Measurements from ENCODE around the gene KCNK6. TPM values are rescaled to one million over a fixed set of nuclear protein-coding genes. Genes with fewer than 3 reads are reported as not detected.

Gene KCNK6
- polyA plus RNA-seq (2013, experiment 1 of 2), result 2.2 TPM
- 3.0 TPM for polyA plus RNA-seq (2013, experiment 2 of 2)

DNA sequence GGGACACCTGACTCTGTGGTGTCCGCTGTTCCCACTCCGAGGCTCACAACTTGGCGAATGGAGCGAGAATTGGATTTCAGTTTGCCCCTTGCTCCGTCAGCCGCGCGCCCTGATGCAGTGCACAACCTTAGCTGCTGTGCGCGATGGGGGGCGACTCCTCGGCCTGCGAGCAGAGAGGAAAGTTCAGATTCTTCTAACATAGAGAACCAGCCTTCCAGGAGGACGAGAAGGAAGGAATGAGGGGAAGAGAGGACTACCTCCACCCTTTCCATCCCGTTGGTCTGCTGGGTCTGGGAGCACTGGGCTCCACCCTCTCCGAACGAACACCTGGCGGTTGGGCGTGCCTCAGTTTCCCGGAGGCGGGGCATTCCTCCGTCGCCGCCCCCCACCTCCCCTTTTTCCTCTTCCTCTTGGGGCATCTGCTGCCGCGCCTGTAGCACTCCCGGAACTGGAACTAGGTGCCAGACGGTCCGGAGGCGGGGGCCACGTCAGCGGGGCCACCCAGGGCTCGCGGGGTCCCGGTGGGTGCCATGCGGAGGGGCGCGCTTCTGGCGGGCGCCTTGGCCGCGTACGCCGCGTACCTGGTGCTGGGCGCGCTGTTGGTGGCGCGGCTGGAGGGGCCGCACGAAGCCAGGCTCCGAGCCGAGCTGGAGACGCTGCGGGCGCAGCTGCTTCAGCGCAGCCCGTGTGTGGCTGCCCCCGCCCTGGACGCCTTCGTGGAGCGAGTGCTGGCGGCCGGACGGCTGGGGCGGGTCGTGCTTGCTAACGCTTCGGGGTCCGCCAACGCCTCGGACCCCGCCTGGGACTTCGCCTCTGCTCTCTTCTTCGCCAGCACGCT, at the start of gene KCNK6:
KCNK6 (plus strand) TSS at position 425 of the 838 bp plus-strand sequence; CDS start at position 531, 106 bp downstream.
- Histone ChIP-seq H3K27ac (ENCODE audit: low read depth, low read length) (no peak within 1 kb of the TSS; the same call in 1 of the 2 replicates), H3K4me3 (ENCODE audit: low read length) (peak within 1 kb of the TSS; percentile 58), H3K36me3 (ENCODE audit: insufficient read depth, low read length) (no peaks in the 10 kb centered on the region), H3K27me3 (ENCODE audit: insufficient read depth, low read length) (peaks cover 34% of the 10 kb centered on the region), H3K9ac (ENCODE audit: low read depth, low read length) (peak within 1 kb of the TSS; percentile 50), H3K4me1 (ENCODE audit: insufficient read depth, low read length) (no peaks in the 10 kb centered on the region), H3K9me3 (ENCODE audit: insufficient read depth, low read depth, low read length) (no peaks in the 10 kb centered on the region)
- 3% methylated on average over 75 of the region's 76 CpGs for WGBS

DNA sequence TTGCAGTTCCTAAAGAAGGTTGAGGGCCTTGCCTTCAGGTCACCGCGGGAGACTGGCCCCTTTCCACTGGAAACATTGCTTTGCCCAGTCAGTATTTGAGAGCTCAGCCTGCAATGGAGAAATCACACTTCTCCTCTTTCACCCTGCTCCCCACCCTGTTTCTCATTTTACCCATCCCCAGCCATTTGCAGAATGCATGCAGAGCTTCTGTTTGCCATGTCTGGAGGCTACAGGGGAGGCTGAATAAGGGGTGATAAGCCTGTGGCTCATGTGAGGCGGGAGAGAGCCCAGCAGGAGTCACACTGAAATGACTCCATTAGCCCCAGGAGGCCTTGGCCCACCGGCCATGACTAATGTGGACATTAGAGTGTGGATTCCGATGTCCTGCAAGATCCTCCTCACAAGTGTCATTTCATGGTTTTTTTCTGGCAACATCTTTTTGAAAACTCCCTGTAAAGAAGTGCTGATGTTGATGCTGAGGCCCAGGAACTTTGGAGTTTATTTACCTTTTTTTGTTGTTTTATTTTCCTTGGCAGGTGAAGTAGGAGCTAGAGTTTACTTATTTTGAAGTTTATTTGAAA, 49.0 kb upstream of the KCNK6 start:
- H3K36me3 ChIP-seq (ENCODE audit: insufficient read depth, low read length), result peaks cover 4% of the 10 kb centered on the region; the same call in 1 of the 2 replicates
- H3K9ac ChIP-seq (ENCODE audit: low read depth, low read length), result no peak overlapping the region
- H3K4me1 ChIP-seq (ENCODE audit: insufficient read depth, low read length), result peaks cover 29% of the 10 kb centered on the region
- no peak overlapping the region for H3K4me3 ChIP-seq (ENCODE audit: low read length)
- 59% methylated on average over 5 of the region's 5 CpGs for WGBS
- no peaks in the 10 kb centered on the region for H3K9me3 ChIP-seq (ENCODE audit: insufficient read depth, low read depth, low read length)
- no peaks in the 10 kb centered on the region for H3K27me3 ChIP-seq (ENCODE audit: insufficient read depth, low read length)
- no peak overlapping the region for H3K27ac ChIP-seq (ENCODE audit: low read depth, low read length)

DNA sequence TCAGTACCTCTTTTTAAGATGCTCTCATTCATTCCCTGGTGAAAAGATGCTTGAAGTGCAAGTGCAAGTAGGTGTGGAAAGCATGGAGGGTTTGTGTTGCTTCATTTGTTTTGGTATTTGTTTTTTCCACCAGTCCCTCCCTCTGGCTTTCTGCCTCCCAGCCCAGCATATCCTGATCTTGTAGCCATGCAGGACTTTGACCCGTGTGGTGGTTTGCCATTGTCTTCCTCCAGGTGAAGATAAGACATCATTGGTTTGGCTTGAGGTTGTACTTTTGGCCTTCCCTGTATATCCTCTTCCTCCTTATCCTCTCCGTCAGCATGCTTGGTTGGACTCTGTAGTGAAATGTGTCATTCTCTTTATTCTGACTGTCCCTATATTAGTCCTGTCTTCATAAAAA, 46.1 kb upstream of the KCNK6 start:
- H3K9me3 ChIP-seq (ENCODE audit: insufficient read depth, low read depth, low read length), result no peaks in the 10 kb centered on the region
- 25% methylated on average over 1 of the region's 2 CpGs for WGBS
- H3K27ac ChIP-seq (ENCODE audit: low read depth, low read length), result no peak overlapping the region
- H3K9ac ChIP-seq (ENCODE audit: low read depth, low read length), result no peak overlapping the region
- no peak overlapping the region for H3K4me3 ChIP-seq (ENCODE audit: low read length)
- H3K4me1 ChIP-seq (ENCODE audit: insufficient read depth, low read length), result peaks cover 8% of the 10 kb centered on the region; the same call in 1 of the 2 replicates
- no peaks in the 10 kb centered on the region for H3K27me3 ChIP-seq (ENCODE audit: insufficient read depth, low read length)
- peaks cover 4% of the 10 kb centered on the region for H3K36me3 ChIP-seq (ENCODE audit: insufficient read depth, low read length)

DNA sequence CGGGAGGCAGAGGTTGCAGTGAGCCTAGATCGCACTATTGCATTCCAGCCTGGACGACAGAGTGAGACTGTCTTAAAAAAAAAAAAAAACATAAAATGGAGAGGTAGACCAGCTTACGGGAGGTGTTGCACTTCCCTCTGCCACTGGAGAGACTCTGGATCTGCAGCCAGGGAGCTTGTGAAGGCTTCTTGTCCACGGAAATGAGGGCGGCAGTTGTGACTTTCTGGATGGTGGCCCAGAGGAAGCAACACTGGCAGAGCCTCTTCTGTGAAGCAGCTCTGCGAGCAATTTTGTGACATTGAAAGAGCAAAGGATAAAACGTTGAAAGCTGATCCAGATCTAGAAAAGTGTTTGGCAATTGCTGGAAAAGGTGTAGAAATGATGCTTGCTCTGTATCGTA, 44.9 kb upstream of the KCNK6 start:
- WGBS, result 90% methylated on average over 8 of the region's 9 CpGs
- peaks cover 8% of the 10 kb centered on the region; the same call in 1 of the 2 replicates for H3K4me1 ChIP-seq (ENCODE audit: insufficient read depth, low read length)
- H3K27ac ChIP-seq (ENCODE audit: low read depth, low read length), result no peak overlapping the region
- peaks cover 4% of the 10 kb centered on the region for H3K36me3 ChIP-seq (ENCODE audit: insufficient read depth, low read length)
- no peaks in the 10 kb centered on the region for H3K27me3 ChIP-seq (ENCODE audit: insufficient read depth, low read length)
- no peak overlapping the region for H3K9ac ChIP-seq (ENCODE audit: low read depth, low read length)
- H3K4me3 ChIP-seq (ENCODE audit: low read length), result no peak overlapping the region
- no peaks in the 10 kb centered on the region for H3K9me3 ChIP-seq (ENCODE audit: insufficient read depth, low read depth, low read length)

DNA sequence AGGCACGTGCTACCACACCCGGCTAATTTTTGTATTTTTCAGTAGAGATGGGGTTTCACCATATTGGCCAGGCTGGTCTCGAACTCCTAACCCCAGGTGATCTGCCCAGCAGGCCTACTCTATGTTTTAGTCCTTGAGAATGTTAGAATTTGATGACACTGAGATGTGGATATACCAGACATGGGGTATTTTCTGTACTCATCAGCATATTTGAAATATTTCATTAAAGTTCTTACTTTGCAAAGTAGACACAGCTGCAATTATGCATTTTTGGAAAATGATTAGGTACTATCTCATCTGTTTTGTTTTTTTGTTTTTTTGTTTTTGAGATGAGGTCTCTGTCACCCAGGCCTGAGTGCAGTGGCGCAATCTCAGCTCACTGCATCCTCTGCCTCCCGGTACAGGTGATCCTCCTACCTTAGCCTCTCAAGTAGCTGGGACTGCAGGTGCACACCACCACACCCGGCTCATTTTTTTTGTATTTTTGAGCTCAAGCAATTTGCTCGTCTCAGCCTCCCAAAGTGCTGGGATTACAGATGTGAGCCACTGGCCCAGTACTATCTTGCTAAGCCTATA, 42.6 kb upstream of the KCNK6 start:
- WGBS, result 96% methylated on average over 7 of the region's 7 CpGs
- Histone ChIP-seq H3K9me3 (ENCODE audit: insufficient read depth, low read depth, low read length) (no peaks in the 10 kb centered on the region), H3K27ac (ENCODE audit: low read depth, low read length) (no peak overlapping the region), H3K9ac (ENCODE audit: low read depth, low read length) (no peak overlapping the region), H3K27me3 (ENCODE audit: insufficient read depth, low read length) (no peaks in the 10 kb centered on the region), H3K4me1 (ENCODE audit: insufficient read depth, low read length) (peaks cover 4% of the 10 kb centered on the region; the same call in 1 of the 2 replicates), H3K4me3 (ENCODE audit: low read length) (no peak overlapping the region), H3K36me3 (ENCODE audit: insufficient read depth, low read length) (peaks cover 12% of the 10 kb centered on the region)

DNA sequence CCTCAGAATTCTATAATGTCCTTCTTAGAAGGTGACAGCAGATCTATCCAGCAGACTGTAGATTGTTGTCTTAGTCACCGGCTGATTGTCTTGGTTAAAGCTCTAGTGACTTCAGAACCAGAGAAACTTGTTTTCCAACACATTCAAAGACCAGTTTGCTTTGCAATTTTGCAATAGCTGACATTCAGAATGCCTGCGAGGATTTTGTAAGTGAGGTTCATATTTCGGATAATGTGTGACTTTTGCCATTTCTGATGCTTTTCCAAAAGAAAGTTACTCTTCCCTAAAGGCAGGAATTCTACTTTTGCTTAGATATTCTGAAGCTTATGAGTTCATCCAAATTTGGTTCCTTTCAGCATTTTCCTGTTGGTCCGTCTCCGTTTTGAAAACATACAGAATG, 42.1 kb upstream of the KCNK6 start:
- Histone ChIP-seq H3K36me3 (ENCODE audit: insufficient read depth, low read length) (peaks cover 12% of the 10 kb centered on the region), H3K27ac (ENCODE audit: low read depth, low read length) (no peak overlapping the region)

DNA sequence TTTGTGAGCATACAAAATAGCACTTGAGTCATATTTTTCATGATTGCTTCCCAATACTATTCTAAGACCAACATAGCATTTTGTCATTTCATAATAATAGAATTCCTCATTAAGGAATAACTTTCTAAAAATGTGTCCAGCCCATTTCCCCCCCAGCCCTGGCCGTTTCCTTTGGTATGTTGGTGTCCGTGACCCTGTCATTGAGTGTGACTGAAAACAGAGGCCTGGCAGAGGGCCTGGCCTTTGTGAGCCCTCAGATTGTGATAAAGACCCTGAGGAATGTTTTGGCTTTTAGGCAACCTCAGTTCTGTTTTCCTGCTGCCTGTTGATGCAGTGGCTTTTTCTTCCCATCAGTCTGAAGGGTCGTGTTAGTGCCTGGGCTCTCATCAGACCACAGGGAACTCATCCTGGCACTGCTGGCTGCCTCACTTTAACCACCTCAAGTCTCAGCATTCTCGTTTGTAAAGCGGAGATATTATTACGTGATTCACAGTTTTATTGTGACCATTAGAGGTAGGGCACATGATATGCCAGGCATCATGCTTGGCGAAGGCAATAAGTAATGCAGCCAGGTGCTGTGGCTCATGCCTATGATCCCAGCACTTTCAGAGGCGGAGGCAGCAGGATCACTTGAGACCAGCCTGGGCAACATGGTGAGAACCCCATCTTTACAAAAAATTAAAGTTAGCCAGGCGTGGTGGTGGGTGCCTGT, 41.5 kb upstream of the KCNK6 start:
- H3K27ac ChIP-seq (ENCODE audit: low read depth, low read length), result no peak overlapping the region
- whole genome bisulfite sequencing, result 83% methylated on average over 9 of the region's 9 CpGs

More for the DNA sequence above, 42.1 kb upstream of the KCNK6 start:
- no peak overlapping the region for H3K9ac ChIP-seq (ENCODE audit: low read depth, low read length)
- H3K27me3 ChIP-seq (ENCODE audit: insufficient read depth, low read length), result no peaks in the 10 kb centered on the region
- WGBS, result 88% methylated on average over 5 of the region's 5 CpGs
- H3K4me3 ChIP-seq (ENCODE audit: low read length), result no peak overlapping the region
- H3K4me1 ChIP-seq (ENCODE audit: insufficient read depth, low read length), result peaks cover 4% of the 10 kb centered on the region; the same call in 1 of the 2 replicates
- no peaks in the 10 kb centered on the region for H3K9me3 ChIP-seq (ENCODE audit: insufficient read depth, low read depth, low read length)

DNA sequence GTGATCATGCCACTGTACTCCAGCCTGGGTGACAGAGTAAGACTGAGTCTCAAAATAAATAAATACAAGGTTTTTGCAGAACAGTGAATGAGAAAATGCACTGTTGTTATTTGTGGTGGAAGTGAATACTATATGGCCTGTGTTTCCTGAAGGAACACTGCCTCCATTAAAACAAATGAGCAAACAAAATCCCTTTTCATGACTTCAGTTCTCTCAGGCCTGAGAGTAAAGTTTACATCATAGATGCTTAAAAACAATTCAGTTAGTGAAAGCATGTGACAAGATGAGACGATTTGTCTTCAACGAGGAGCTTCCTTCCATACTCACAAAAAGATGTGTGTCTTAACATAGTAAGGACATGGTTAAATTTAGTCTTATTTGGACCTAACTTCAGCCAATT, 40.9 kb upstream of the KCNK6 start:
- Histone ChIP-seq H3K36me3 (ENCODE audit: insufficient read depth, low read length) (peaks cover 12% of the 10 kb centered on the region), H3K9me3 (ENCODE audit: insufficient read depth, low read depth, low read length) (no peaks in the 10 kb centered on the region), H3K4me1 (ENCODE audit: insufficient read depth, low read length) (peaks cover 4% of the 10 kb centered on the region; the same call in 1 of the 2 replicates), H3K27me3 (ENCODE audit: insufficient read depth, low read length) (no peaks in the 10 kb centered on the region), H3K4me3 (ENCODE audit: low read length) (no peak overlapping the region), H3K27ac (ENCODE audit: low read depth, low read length) (no peak overlapping the region), H3K9ac (ENCODE audit: low read depth, low read length) (no peak overlapping the region)
- no CpG with 5 or more reads among the region's 2 CpGs for WGBS

More for the DNA sequence above, 41.5 kb upstream of the KCNK6 start:
- peaks cover 12% of the 10 kb centered on the region for H3K36me3 ChIP-seq (ENCODE audit: insufficient read depth, low read length)
- H3K9me3 ChIP-seq (ENCODE audit: insufficient read depth, low read depth, low read length), result no peaks in the 10 kb centered on the region
- no peaks in the 10 kb centered on the region for H3K27me3 ChIP-seq (ENCODE audit: insufficient read depth, low read length)
- no peak overlapping the region for H3K4me3 ChIP-seq (ENCODE audit: low read length)
- peaks cover 4% of the 10 kb centered on the region; the same call in 1 of the 2 replicates for H3K4me1 ChIP-seq (ENCODE audit: insufficient read depth, low read length)
- no peak overlapping the region for H3K9ac ChIP-seq (ENCODE audit: low read depth, low read length)

DNA sequence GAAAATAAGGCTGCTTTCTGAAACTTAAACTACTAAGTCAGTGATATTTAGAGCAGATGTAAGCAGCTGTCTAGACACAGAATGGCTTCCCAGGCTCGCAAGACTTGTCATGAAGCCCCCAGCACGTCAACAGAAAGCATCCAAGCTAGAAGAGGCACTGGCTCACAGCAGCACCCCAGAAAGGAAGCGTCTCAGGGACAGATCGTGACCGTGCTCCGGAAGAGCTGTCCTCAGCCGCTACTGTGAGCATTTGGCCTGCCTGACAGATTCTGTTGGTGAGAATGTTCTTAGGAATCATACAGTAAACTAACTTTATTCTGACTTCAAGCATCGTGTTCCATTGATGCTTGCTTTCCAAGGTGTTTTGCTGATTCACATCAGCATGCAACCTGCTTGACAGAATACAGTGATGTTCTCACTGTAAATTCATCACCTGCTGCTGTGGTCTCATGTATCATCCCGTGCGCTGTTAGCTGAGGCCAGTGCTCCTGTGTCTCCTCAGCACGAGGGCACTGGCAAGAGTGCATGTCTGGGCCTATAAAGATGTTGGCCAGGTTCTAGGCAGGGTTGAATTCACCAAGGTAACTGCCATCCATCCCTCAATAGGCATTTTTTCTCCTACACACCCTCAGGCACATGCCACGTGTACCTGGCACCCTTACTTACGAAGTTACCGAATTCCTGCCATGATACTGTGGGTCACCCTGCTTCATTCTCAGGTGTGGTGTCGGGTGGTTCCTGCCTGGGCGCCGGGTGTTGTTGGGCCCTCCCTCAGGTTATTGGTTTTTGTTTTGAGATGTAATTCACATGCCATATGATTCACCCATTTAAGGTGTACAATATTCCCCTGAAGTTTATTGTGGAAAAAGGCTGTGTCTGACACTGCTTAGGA, 39.4 kb upstream of the KCNK6 start:
- Histone ChIP-seq H3K36me3 (ENCODE audit: insufficient read depth, low read length) (peaks cover 22% of the 10 kb centered on the region), H3K4me3 (ENCODE audit: low read length) (no peak overlapping the region), H3K27me3 (ENCODE audit: insufficient read depth, low read length) (no peaks in the 10 kb centered on the region), H3K9ac (ENCODE audit: low read depth, low read length) (no peak overlapping the region), H3K4me1 (ENCODE audit: insufficient read depth, low read length) (peaks cover 4% of the 10 kb centered on the region; the same call in 1 of the 2 replicates), H3K9me3 (ENCODE audit: insufficient read depth, low read depth, low read length) (no peaks in the 10 kb centered on the region), H3K27ac (ENCODE audit: low read depth, low read length) (no peak overlapping the region)
- WGBS, result 92% methylated on average over 17 of the region's 17 CpGs
